Smooth muscle cell (in vitro differentiated cells): Measurements from ENCODE around the gene RPTOR. TPM values are rescaled to one million over a fixed set of nuclear protein-coding genes. Genes with fewer than 3 reads are reported as not detected.
A peak's percentile ranks its signal among the peaks of the same experiment; 100 is the strongest.

Source experiments
- DNase-seq: peaks from one replicate; lab custom pipeline; 2025; ENCODE audit not compliant: unreplicated experiment; lab: John Stamatoyannopoulos, UW
- H2AFZ ChIP-seq: fragments of 200-600 bp; sonication (generic); 2 replicates; pipeline ENCODE4 v1.6.0; 2016; ENCODE audit warnings: antibody characterized with exemption, low read depth, mild to moderate bottlenecking
- H3F3A ChIP-seq: fragments of 200-600 bp; sonication (generic); 2 replicates; pipeline ENCODE4 v1.6.0; 2017; ENCODE audit warnings: antibody characterized with exemption, low read depth
- H3K27ac ChIP-seq: fragments of 200-600 bp; sonication (generic); 2 replicates; pipeline ENCODE4 v1.5.1; 2016; ENCODE audit warnings: low read depth, mild to moderate bottlenecking
- H3K27me3 ChIP-seq: fragments of 200-600 bp; sonication (generic); 2 replicates; pipeline ENCODE4 v1.6.1; 2016; ENCODE audit warnings: low read depth, mild to moderate bottlenecking
- H3K36me3 ChIP-seq: fragments of 200-600 bp; sonication (generic); 2 replicates; pipeline ENCODE4 v1.5.1; 2016; ENCODE audit warnings: low read depth
- H3K4me1 ChIP-seq: fragments of 200-600 bp; sonication (generic); 2 replicates; pipeline ENCODE4 v1.5.1; 2016; ENCODE audit warnings: low read depth
- H3K4me2 ChIP-seq: fragments of 200-600 bp; sonication (generic); 2 replicates; pipeline ENCODE4 v1.6.0; 2016; ENCODE audit warnings: mild to moderate bottlenecking
- H3K4me3 ChIP-seq: fragments of 200-600 bp; sonication (generic); 2 replicates; pipeline ENCODE4 v1.5.1; 2016; ENCODE audit warnings: mild to moderate bottlenecking
- H3K79me2 ChIP-seq: fragments of 200-600 bp; sonication (generic); 2 replicates; pipeline ENCODE4 v1.6.0; 2016; ENCODE audit warnings: low read depth, mild to moderate bottlenecking
- H3K9ac ChIP-seq: fragments of 200-600 bp; sonication (generic); 2 replicates; pipeline ENCODE4 v1.6.0; 2016; ENCODE audit warnings: low read depth
- H3K9me3 ChIP-seq: fragments of 200-600 bp; sonication (generic); replicated peaks from 2 replicates; pipeline ENCODE4 v1.5.1; 2016; ENCODE audit warnings: low read depth
- H4K20me1 ChIP-seq: fragments of 200-600 bp; sonication (generic); 2 replicates; pipeline ENCODE4 v1.6.0; 2016; ENCODE audit warnings: low read depth
- WGBS: methylation state at CpG from one replicate; pipeline ENCODE4 v1.1.7; 2016; ENCODE audit warnings: low lambda C conversion rate; 5-methylcytosine and 5-hydroxymethylcytosine counted together
- polyA plus RNA-seq: library from polyadenylated mRNA; unstranded; fragments of >200 nt; fragmentation: Nextera tagmentation; extraction: Ambion mirVana; gene quantifications from 2 replicates; pipeline ENCODE4 v1.2.1, GENCODE V29; 2016
- total RNA-seq: library from RNA; depleted of rRNA; stranded (reverse); fragments of >200 nt; gene quantifications from 2 replicates; pipeline ENCODE4 v1.2.3, GENCODE V29; 2014
- TF ChIP-seq, protein P1 (sequence below): fragments of 200-600 bp; sonication (generic); IDR thresholded peaks from 2 replicates; pipeline ENCODE4 v1.5.1; 2017; ENCODE audit warnings: borderline replicate concordance, mild to moderate bottlenecking, antibody characterized with exemption; ENCODE audit not compliant: insufficient read depth, poor library complexity, severe bottlenecking

RPTOR gene
- total and polyA plus RNA-seq, 2 experiments from 2014 or later = 10.6 to 12.2 TPM

DNA sequence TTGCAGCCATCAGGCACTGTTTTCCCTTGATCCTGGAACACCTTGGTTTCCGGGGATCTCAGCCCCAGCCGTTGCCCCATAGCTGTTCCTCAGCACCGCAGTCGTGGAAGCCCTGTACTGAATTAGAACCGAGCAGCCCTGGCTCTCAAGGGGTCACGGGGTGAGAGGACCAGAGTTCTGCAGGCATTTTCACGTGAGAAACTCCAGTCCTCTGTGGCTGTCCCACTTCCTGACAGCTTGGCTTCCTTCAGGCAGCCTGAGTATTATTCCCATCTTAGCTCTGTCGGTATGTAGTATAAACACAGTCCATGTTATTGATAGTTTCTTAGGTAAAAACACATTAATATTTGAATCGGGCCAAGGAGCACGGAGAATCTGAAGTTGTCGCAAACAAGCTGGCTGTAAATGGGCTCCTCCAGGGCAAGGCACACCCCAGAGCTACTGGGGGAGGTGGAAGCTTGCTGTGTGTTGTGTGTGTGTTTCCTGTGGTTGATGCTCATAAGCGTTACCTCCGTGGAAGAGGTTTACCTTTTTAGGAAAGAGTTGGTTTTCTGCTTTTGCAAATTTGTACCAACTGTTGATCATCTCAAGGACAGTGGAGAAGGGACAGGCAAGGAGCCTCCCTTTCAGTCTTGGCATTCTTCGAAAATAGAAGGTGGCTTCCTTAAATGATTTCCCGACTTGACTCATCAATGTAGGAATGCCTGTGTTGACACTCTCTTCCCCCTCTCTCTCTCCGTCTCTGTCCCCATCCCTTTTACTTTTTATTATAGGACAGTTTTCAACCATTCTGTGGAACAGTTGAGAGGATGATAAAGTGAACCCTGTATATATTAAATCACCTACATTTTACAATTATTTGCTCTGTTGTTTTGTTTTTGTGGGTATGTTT, 238.1 kb downstream of the RPTOR start:
- H3K4me3 ChIP-seq = no peak overlapping the region
- H3K9ac ChIP-seq = no peak overlapping the region
- no peaks in the 10 kb centered on the region for H3K79me2 ChIP-seq
- no peak for DNase-seq
- no peak overlapping the region for H2AFZ ChIP-seq
- 36% methylated on average over 16 of the region's 16 CpGs for WGBS
- H3K27ac ChIP-seq = peak overlapping the region; percentile 62
- no peaks in the 10 kb centered on the region for H3K27me3 ChIP-seq
- TF ChIP-seq, protein P1, sequence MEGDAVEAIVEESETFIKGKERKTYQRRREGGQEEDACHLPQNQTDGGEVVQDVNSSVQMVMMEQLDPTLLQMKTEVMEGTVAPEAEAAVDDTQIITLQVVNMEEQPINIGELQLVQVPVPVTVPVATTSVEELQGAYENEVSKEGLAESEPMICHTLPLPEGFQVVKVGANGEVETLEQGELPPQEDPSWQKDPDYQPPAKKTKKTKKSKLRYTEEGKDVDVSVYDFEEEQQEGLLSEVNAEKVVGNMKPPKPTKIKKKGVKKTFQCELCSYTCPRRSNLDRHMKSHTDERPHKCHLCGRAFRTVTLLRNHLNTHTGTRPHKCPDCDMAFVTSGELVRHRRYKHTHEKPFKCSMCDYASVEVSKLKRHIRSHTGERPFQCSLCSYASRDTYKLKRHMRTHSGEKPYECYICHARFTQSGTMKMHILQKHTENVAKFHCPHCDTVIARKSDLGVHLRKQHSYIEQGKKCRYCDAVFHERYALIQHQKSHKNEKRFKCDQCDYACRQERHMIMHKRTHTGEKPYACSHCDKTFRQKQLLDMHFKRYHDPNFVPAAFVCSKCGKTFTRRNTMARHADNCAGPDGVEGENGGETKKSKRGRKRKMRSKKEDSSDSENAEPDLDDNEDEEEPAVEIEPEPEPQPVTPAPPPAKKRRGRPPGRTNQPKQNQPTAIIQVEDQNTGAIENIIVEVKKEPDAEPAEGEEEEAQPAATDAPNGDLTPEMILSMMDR = no peak
- peaks cover 29% of the 10 kb centered on the region for H3K4me1 ChIP-seq
- H3K9me3 ChIP-seq = no peaks in the 10 kb centered on the region
- H3K4me2 ChIP-seq = peak overlapping the region; percentile 16
- no peaks in the 10 kb centered on the region for H3K36me3 ChIP-seq
- no peaks in the 10 kb centered on the region for H4K20me1 ChIP-seq
- peaks cover 13% of the 10 kb centered on the region for H3F3A ChIP-seq

DNA sequence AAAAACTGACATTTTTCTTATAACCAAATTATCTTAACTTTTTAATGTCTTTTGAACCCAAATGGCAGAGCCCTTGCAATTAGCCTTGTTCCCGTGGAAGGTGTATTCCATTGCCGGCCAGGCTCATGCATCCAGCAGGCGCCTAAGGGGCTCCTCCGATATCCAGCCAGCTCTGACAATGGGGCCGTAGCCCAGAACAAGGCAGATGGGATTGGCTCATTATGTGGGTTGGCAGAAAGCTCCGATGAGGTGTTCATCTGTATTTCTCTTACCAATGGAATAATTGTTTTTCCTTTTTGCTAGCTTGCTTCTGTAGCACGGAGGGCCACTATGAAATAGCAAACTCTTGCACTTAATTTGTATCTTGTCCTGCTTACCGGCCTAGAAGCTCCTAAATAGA, 238.8 kb downstream of the RPTOR start:
- TF ChIP-seq, protein P1 = no peak
- no peak for DNase-seq

DNA sequence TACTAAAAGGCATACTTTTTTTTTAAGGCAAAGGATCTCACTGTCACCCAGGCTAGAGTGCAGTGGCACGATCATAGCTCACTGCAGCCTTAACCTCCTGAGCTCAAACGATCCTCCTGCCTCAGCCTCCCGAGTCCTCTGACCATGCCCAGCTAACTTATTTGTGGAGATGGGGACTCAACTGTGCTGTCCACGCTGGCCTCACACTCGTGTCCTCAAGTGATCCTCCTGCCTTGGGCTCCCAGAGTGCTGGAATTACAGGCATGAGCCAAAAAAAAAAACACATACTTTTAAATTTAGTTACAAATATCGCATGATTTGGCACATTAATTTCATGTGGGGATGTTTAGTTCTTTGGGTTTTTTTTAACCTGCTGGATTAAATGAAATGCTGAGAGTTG, 239.3 kb downstream of the RPTOR start:
- DNase-seq = no peak
- no peaks in the 10 kb centered on the region for H4K20me1 ChIP-seq
- H2AFZ ChIP-seq = no peak overlapping the region
- no peak overlapping the region for H3K27ac ChIP-seq
- 94% methylated on average over 6 of the region's 6 CpGs for WGBS
- TF ChIP-seq, protein P1 = no peak
- H3K9ac ChIP-seq = no peak overlapping the region
- no peaks in the 10 kb centered on the region for H3K79me2 ChIP-seq
- peaks cover 30% of the 10 kb centered on the region for H3K4me1 ChIP-seq
- no peaks in the 10 kb centered on the region for H3K36me3 ChIP-seq
- no peaks in the 10 kb centered on the region for H3K9me3 ChIP-seq
- no peaks in the 10 kb centered on the region for H3K27me3 ChIP-seq
- H3K4me3 ChIP-seq = no peak overlapping the region
- H3F3A ChIP-seq = peaks cover 15% of the 10 kb centered on the region
- no peak overlapping the region for H3K4me2 ChIP-seq

More for the DNA sequence above, 238.8 kb downstream of the RPTOR start:
- Histone ChIP-seq H3K4me2 (peak overlapping the region; percentile 16), H2AFZ (no peak overlapping the region), H3K9ac (no peak overlapping the region), H3K27me3 (no peaks in the 10 kb centered on the region), H3F3A (peaks cover 13% of the 10 kb centered on the region), H3K9me3 (no peaks in the 10 kb centered on the region), H3K79me2 (no peaks in the 10 kb centered on the region), H3K4me3 (no peak overlapping the region), H3K4me1 (peaks cover 29% of the 10 kb centered on the region), H3K36me3 (no peaks in the 10 kb centered on the region), H3K27ac (no peak overlapping the region), H4K20me1 (no peaks in the 10 kb centered on the region)
- 90% methylated on average over 8 of the region's 8 CpGs for WGBS
